Renal pelvis (tissue), 12 donors: Measurements from ENCODE around the gene ASB1. TPM values are rescaled to one million over a fixed set of nuclear protein-coding genes. Genes with fewer than 3 reads are reported as not detected.
A peak's percentile ranks its signal among the peaks of the same experiment; 100 is the strongest.

ENCODE experiments used
- DNase-seq: peaks from one replicate; pipeline ENCODE4 v3.0.0-alpha.2; 2013
- long read RNA-seq, 16 experiments: transcript quantifications; one replicate each; lab custom pipeline, GENCODE V29; 2026
- polyA plus RNA-seq, 3 donors: library from polyadenylated mRNA; unstranded; fragments of 120-200 nt; gene quantifications; one replicate each; pipeline ENCODE4 v1.2.1, GENCODE V29; 2013; ENCODE audit not compliant: insufficient read length in 3 of 3

ASB1 gene, protein sequence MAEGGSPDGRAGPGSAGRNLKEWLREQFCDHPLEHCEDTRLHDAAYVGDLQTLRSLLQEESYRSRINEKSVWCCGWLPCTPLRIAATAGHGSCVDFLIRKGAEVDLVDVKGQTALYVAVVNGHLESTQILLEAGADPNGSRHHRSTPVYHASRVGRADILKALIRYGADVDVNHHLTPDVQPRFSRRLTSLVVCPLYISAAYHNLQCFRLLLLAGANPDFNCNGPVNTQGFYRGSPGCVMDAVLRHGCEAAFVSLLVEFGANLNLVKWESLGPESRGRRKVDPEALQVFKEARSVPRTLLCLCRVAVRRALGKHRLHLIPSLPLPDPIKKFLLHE
- 10 to 100 TPM; 27.4 to 30.3 (median 30.0) TPM for polyA plus RNA-seq
- long read RNA-seq, donor 1, full-length matches to known transcripts = 2 of 2 reads
- long read RNA-seq, donor 1, partial matches to known transcripts = 0 of 2 reads
- long read RNA-seq, donor 1, other reads (novel, unspliced or antisense) = 0 of 2 reads
- long read RNA-seq, donor 2, full-length matches to known transcripts = 4 of 4 reads
- long read RNA-seq, donor 2, partial matches to known transcripts = 0 of 4 reads
- long read RNA-seq, donor 2, other reads (novel, unspliced or antisense) = 0 of 4 reads
- long read RNA-seq, donor 3, full-length matches to known transcripts = 2 of 2 reads
- long read RNA-seq, donor 3, partial matches to known transcripts = 0 of 2 reads
- long read RNA-seq, donor 3, other reads (novel, unspliced or antisense) = 0 of 2 reads
- long read RNA-seq, donor 4, full-length matches to known transcripts = 3 of 3 reads
- long read RNA-seq, donor 4, partial matches to known transcripts = 0 of 3 reads
- long read RNA-seq, donor 4, other reads (novel, unspliced or antisense) = 0 of 3 reads
- long read RNA-seq, donor 5, full-length matches to known transcripts = 1 of 1 reads
- long read RNA-seq, donor 5, partial matches to known transcripts = 0 of 1 reads
- long read RNA-seq, donor 5, other reads (novel, unspliced or antisense) = 0 of 1 reads
- long read RNA-seq, donor 6, full-length matches to known transcripts = 1 of 1 reads
- long read RNA-seq, donor 6, partial matches to known transcripts = 0 of 1 reads
- long read RNA-seq, donor 6, other reads (novel, unspliced or antisense) = 0 of 1 reads
- long read RNA-seq, donor 7, full-length matches to known transcripts = 2 of 2 reads
- long read RNA-seq, donor 7, partial matches to known transcripts = 0 of 2 reads
- long read RNA-seq, donor 7, other reads (novel, unspliced or antisense) = 0 of 2 reads
- long read RNA-seq, donor 8, full-length matches to known transcripts = 4 of 4 reads
- long read RNA-seq, donor 8, partial matches to known transcripts = 0 of 4 reads
- long read RNA-seq, donor 8, other reads (novel, unspliced or antisense) = 0 of 4 reads
- long read RNA-seq, donor 9, full-length matches to known transcripts = 2 of 17 reads
- long read RNA-seq, donor 9, partial matches to known transcripts = 15 of 17 reads
- long read RNA-seq, donor 9, other reads (novel, unspliced or antisense) = 0 of 17 reads
- long read RNA-seq, donor 10, partial matches to known transcripts = 11 of 11 reads
- long read RNA-seq, donor 10, other reads (novel, unspliced or antisense) = 0 of 11 reads
- long read RNA-seq, donor 11, full-length matches to known transcripts = 2 of 2 reads
- long read RNA-seq, donor 11, partial matches to known transcripts = 0 of 2 reads
- long read RNA-seq, donor 11, other reads (novel, unspliced or antisense) = 0 of 2 reads
- long read RNA-seq, donor 12, full-length matches to known transcripts = 3 of 3 reads
- long read RNA-seq, donor 12, partial matches to known transcripts = 0 of 3 reads
- long read RNA-seq, donor 12, other reads (novel, unspliced or antisense) = 0 of 3 reads
- long read RNA-seq, donor 13 = 0 reads
- long read RNA-seq, donor 14 = 0 reads
- long read RNA-seq, donor 15, full-length matches to known transcripts = 4 of 16 reads
- long read RNA-seq, donor 15, partial matches to known transcripts = 12 of 16 reads
- long read RNA-seq, donor 15, other reads (novel, unspliced or antisense) = 0 of 16 reads
- long read RNA-seq, donor 16, full-length matches to known transcripts = 2 of 2 reads
- long read RNA-seq, donor 16, partial matches to known transcripts = 0 of 2 reads
- long read RNA-seq, donor 16, other reads (novel, unspliced or antisense) = 0 of 2 reads

DNA sequence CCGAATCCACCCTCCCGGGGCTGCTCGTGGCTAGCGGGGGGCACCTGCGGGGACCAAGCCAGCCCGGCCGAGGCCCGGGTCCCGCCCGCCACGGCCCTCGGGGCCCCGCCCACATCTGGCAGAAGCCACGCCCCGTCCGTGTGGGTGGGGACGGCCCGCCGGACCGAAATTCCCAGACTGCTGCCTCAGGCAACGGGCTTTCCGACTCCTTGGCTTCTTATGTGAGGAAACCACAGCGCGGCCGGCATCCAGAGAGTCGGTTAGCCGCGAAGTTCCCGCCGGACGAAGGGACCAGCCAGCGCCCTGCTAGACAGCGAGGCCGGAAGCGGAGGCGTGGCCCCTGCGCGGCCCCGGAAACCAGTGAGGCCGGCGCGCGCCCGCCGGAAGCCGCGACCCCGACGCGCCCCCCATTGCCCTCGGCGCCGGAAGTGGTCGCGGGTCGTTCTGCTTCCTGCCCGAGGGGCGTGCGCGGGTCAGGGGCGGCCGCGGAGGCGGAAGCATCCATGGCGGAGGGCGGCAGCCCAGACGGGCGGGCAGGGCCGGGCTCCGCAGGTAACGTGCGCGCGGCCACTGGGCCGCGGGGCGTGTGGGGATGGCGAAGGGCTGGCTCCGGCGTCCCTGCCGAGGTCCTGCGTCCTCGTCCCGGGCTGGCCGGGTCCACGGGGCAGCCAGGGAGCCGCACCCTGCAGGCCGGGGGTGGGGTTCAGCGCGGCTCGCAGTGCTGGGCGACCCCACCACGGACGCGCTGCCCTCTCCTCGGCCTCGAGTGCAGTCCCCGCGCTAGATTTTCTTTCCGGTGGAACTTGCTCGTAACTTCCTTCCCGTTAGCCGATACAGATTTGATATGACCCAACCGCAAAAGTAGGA is at the start of gene ASB1:
Gene ASB1, plus strand, starts transcription at position 360 of the 867 bp plus-strand sequence. Its CDS starts 144 bp downstream, at position 504.
- peak; percentile 82 for DNase-seq

DNA sequence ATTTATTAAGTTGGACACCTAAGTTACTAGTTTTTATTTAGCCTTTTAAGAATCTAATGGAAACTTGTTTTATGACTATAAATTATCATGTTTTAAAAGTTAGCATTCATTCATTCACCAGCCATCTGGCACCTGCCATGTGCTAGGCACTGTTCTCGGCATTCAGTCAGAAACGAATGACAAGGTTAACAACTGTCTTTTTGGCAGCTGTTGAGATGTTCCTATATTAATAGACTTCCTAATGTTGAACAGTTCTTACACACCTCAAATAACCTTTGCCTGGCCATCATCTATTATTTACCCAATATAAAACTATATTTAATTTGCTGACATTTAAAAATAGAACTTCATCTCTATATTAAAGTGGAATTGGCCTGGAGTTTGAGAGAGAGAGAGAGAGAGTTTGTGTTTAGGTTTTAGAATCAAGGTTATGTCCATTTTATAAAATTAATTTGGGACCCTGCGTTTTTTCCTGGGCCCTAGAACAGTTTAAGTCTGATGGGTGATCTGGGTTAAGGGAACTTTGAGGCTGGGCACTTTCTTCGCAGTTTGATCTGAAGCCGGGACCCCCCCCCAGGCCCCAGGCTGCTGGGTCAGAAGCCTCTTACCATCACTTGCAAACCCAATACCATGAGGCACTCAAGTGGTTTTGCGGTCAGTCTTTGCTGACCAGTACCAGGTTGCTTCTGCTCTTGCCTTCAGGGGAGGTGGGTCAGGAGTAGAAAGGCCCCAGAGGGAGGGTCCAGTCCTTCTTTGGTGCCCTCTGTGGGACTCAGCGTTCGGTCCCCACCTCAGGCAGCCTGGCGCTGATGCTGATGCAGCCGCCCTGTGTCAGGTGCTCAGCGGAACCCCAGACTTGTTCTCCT is 48.3 kb upstream of the ASB1 start:
- no peak for DNase-seq

DNA sequence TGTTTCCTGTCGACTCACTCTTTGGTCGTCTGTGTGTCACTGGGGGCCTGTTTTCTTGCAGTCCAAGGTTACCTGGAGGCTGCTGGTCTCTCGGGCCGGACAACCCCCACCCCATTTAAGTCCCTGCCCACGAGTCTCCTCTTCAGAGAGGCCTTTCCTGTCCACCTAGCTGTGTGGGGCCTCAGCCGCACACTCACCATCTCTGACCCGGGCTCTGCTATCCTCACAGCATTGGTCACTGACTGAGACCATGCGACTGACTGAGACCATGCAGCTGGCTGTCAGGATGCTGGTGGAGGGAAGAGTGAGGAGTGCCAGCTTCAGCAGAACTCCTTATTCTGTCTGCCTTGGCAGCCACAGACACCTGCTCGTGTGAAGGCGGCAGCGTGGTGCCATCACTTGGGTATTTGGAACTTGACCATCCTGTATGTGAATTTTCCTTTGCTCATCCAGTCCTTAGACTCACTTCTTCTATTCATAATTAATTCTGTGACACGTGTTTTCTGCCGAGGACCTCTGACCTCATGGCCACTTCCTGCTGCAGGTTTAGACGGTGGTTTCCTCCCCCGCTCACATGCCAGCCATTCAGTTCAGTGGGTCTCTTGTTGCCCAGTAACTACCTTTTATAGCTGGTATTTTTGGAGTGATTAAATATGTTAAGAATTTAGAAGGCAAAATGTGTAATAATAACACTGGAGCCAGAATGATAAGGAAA is 47.5 kb upstream of the ASB1 start:
- peak; percentile 36 for DNase-seq

DNA sequence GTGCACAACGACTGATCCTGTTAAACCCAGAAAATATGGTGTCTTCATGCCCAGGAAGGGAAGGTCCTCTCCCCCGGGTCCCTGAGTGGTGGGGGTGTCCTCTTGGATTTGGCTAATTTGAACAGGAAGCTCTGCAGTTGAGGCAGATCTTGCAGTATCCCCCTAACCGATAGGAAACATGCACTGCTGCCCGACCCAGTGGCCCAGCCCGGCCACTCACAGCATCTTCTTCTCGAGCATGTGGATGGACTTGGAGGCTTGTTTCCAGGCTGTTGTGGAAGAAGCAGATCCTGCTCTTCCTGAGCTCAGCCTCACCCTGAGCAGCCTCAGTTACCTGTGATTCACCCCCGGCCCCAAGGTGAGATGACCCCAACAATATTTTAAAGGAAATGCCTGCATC is 46.4 kb upstream of the ASB1 start:
- no peak for DNase-seq

DNA sequence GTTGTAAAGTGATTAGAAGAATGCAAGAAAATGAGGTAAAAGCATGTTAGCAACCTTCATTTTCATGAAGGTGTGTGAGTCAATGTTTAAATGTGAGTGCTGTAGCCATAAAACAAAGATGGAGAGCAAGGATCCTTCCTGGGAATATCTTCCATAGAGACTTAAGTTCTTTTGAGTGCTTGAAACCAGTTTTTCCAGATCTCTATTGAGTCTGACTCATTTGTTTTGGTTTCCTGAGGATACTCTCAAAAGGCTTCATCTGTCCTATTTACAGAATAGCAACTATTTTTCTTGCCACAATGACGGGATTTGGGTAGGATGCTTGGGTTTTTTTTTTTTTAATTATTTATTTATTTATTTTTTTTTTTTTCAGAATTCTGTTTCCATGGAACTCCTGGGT is 45.9 kb upstream of the ASB1 start:
- no peak for DNase-seq

DNA sequence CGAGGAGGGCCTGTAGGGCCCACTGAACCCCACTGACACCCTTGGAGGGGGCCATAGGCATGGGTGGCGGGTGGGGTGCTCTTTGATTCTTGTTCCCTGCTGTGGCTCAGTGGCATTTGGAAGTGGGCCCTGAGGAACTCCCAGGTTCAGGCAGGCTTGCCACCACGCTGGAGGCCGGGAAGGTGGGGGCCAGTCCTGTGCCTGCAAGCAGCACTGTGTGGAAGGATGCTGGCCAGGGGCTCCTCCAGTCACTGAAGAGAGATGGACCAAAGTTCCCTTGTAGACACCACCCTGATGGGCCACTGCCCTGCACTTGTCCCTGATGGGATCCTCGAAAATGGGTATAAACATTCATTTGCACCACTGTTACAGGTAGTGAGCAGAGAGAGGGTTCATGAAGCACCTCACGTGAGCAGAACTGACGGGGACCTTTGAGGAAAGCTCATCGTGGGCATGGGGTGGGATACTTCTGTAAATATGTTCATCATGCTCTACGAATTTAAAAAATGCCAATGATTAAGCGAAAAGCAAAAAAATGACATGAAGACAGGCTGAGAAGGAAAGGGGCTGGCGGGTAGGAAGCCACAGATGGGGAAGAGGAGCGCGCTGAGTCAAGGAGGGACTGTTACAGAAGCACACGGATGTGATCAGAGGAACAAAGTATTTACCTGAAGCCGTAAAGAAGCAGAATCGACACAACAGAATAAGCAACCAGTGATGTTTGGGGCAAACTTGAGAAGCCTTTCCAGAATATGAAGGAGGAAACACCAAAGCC is 45.2 kb upstream of the ASB1 start:
- no peak for DNase-seq

DNA sequence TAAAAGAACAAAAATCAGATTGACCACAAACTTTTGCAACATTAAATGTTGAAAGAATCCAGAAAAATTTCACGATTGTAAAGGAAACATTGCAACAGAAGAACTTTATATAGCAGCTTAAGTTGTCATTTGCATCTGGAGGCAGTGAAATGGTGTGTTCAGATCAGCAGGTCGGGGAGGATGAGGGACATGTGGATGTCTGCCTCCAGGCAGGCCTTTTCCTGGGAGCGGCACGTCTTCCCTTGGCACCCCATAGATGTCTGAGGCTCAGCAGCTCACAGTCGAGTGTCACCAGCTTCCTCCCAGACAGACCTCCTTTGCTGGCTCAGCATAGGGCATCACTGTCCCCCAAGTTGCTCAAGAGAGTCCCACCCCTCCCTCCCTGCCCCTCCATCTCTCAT is 44.3 kb upstream of the ASB1 start:
- DNase-seq = no peak

DNA sequence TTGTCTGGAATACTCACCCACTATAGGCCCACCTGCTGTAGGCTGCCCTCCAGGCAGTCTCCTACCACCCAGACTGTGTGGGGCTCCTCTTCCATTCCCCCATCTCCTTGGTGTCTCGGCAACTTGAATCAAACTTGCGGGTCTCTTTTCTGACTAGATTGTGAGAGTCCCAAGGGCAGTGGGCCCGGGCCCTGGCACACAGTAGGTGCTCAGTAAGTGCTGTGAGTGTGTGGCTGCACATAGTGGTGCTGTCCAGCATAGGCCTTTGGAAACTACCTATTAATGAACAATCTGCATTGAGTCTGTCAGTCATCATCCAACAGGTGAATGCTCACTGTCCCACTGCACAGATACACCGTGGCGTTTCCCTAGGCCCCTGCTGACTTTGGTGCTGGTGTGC is 43.6 kb upstream of the ASB1 start:
- no peak for DNase-seq

DNA sequence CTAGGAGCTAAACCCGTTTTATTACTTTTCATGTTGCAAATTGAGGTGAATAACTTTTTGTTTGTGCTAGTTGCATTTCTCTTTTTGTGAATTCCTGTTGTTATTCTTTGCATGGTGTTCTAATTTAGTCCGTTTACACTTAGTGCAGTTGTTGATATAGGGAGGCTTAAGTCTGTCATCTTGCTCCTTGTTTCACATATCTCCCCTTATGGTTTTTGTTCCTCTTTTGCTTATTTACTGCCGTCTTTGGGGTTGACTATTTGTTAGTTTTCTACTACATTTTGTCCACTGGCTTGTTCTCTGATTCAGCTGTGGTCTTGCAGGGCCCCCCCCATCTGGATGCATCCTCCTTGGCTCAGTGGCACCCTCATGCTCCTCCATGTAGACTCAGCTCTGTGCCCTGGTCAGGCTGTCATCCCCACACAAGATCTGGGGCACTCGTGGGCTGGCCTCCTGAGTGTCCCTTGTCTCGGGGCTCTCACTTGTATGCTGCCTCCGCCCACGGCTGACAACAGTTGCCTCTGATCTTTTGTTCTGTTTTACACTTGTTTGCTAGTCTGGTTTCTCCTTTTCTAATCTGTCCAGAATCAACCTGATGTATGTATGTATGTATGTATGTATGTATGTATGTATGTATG is 42.9 kb upstream of the ASB1 start:
- DNase-seq = no peak

DNA sequence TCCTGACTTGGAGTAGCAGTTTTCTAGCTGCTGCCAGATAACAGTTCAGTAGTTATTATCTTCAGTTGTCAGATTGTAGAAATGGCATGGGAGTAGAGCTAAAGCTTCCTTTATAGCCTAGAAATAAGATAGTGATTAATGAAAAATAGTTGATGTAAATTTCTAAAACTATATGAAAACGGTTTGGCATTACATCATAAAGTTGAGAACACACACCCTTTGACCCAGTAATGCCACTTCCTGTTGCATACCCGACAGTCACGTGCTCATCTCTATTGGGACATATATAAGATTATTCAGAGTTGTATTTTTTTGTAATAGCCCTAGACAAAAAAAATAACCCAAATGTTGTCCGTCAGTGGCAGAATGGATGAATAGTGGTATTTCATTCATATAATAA is 39.4 kb upstream of the ASB1 start:
- no peak for DNase-seq

DNA sequence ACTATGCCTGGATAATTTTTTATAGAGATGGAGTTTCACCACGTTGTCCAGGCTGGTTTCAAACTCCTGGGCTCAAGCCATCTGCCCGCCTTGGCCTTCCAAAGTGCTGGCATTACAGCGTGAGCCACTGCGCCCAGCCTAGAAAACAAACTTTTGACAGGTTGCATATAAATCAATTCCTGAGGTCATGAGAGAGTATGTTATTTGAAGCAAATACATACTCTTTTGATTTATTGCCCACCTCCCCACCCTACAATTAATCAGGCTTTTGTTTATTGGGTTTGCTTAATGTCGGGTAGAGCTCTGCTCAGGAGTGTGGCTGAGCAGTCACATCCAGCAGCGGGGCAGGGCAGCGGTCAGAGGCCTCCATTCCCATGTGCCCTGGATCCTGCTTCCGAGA is 37.9 kb upstream of the ASB1 start:
- no peak for DNase-seq

DNA sequence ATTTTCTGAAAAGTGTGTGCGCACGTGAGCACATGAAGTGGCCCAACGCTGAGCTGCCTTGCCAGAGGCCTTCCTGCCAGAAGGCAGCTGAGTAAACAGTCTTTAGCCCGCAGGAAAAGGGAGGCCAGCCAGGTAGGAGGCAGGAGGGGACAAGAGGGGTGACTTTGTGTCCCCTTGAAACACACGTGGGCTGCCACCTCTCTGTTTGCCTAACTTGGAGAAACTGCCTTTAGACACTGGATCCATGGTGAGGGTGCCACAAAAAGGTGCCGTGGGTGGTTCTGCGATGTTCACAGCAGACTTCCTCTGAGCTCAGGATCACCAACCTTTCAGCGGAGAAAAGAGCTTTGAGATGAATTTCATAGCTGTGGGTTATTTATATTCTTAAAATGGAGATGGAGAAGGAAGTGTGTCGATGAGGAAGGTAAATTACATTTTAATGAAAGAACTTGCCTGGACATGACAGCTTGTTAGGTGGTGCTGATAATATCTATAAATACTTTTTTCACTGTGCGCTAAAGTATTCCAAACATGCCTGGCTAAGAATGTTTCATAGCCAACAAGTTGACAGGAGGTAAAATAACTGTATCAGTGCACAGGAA is 36.6 kb upstream of the ASB1 start:
- no peak for DNase-seq

DNA sequence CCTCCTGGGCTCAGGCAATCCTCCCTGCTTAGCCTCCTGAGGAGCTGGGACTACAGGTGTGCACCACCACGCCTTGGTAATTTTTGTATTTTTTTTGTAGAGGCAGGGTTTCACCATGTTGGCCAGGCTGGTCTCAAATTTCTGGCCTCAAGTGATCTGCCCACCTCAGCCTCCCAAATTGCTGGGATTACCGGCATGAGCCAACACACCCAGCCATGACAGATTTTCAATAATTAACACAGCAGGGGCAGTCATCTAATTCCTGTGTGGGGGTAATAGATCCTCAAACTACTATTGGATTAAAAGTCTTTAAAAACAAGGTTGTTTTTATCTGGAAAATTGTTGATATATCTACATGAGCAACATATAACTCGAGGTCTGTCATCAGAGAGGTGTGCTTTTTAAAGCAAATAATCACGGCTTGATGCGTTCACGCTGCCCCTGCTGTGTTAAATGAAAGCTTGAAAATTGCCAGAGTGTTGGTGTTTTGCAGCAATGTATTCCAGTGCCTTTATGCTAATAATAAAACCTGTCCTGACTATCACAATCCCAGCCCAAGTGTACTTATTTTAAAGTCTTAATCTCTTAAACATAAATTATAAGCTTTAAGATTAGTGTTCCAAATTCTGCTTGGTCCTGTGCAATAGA is 35.6 kb upstream of the ASB1 start:
- DNase-seq = no peak

DNA sequence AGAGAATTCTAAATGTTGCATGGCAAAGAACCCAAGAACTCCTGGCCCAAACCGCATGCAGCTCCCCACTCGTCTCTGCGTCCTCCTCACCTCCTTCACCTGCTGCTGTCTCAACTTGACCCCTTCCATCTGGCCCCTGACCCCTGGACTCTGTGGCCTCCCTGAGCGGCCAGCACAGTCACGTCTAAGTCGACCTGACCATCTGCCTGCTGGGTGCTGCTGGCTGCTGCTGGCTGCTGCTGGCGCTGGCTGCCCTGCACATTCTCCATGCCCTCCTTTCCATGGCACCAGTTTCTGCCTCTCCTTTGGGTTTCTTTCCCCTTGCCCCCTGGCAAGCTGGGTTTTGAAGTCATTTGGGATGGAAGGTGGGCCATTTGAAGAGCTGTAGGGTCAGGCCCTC is 30.1 kb upstream of the ASB1 start:
- DNase-seq = no peak

DNA sequence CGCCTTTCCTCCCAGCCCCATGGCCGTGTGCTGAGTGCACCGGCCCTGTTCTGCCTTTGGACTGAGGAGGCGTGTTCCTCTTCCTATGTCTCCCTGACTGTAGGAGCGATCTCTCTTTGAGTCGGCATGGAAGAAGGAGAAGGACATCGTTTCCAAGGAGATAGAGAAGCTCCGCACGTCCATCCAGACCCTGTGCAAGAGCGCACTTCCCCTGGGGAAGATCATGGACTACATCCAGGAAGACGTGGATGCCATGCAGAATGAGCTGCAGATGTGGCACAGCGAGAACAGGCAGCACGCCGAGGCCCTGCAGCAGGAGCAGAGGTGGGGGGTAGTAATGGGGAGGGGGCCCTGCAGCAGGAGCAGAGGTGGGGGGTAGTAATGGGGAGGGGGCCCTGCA is 29.4 kb upstream of the ASB1 start:
- no peak for DNase-seq
